Measurements from ENCODE around the gene RND2. TPM values are rescaled to one million over a fixed set of nuclear protein-coding genes. Genes with fewer than 3 reads are reported as not detected.
"Not testable (repeated sequence)": the region's sequence is repeated elsewhere in the genome, so short reads cannot be mapped to it uniquely, and the experiment has no call there.

Gene RND2
- total RNA-seq, 1 donor: 0.45 TPM

DNA sequence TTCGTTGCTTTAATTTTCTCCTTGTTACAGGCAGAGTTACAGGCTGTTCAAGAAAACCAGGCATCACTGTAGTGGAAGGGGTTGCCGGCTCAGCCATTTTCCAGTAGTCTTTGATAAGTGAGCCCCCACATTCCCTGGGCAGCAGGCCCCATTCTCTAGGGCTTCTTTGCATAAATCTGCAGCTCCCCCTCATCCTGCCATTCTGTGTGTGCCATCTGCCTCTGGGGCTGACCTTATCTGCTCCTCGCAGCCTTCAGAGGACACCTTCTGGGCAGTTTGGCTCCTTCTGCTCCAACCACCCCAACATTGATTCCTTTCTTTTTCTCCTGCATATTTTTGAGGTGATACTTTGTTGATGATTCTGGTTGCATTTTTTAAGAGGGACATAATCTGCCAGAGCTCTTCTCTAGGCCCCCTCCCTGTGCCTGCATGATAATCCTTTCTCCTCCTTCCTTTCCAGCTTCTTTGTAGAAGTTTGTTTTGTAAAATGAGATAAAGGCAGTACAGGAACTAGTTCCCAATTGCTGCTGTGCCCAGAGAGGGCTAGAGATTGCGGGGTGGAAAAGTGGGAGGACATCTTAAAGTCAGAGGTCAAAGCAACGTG, 17.1 kb downstream of the RND2 start:
- DNase-seq (ENCODE audit: low read depth): no peak
- TF ChIP-seq, protein P1, sequence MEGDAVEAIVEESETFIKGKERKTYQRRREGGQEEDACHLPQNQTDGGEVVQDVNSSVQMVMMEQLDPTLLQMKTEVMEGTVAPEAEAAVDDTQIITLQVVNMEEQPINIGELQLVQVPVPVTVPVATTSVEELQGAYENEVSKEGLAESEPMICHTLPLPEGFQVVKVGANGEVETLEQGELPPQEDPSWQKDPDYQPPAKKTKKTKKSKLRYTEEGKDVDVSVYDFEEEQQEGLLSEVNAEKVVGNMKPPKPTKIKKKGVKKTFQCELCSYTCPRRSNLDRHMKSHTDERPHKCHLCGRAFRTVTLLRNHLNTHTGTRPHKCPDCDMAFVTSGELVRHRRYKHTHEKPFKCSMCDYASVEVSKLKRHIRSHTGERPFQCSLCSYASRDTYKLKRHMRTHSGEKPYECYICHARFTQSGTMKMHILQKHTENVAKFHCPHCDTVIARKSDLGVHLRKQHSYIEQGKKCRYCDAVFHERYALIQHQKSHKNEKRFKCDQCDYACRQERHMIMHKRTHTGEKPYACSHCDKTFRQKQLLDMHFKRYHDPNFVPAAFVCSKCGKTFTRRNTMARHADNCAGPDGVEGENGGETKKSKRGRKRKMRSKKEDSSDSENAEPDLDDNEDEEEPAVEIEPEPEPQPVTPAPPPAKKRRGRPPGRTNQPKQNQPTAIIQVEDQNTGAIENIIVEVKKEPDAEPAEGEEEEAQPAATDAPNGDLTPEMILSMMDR (IDR thresholded peaks at IDR 0.05; ENCODE audit: insufficient read depth, low read length): no peak
- H3K4me3 ChIP-seq (ENCODE audit: low read depth, low read length): no peak overlapping the region

DNA sequence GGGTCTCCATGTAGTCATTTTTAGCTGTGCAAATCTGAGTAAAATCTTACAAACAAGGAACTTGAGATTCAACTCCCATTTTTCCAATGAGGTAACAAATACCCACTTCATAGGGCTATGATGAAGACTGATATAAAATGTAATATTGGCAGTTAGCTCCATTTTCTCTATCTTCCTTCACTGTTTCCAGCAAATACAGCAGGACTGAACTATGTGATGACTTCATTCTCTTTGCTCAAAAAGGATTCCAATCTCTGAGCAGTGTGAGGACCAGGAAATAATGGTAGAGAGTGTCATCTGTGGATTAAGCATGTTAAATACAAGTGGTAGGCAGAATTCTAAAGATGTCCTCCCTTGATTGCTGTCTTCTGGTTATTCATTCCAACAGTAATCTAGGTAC, 18.3 kb downstream of the RND2 start:
- peak; percentile 10 for DNase-seq (ENCODE audit: low read depth)
- H3K4me3 ChIP-seq (ENCODE audit: low read depth, low read length): no peak overlapping the region
- TF ChIP-seq, protein P1 (IDR thresholded peaks at IDR 0.05; ENCODE audit: insufficient read depth, low read length): no peak

DNA sequence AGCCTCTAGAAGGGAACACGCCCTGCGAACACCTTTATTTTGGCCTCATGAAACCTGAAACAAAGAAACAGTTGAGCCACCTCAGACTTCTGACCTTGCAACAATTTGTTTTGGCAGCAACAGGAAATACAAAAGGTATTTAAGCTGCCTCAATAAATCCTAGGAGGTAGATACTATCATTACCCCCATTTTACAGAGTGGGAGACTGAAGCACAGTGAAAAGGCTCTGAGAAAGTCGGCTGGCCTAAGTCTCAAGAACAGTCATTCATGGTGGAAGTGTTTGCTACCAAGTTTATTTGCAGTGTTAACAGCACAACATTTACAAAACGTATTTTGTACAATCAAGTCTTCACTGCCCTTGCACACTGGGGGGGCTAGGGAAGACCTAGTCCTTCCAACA, 19.0 kb downstream of the RND2 start:
- no peak for DNase-seq (ENCODE audit: low read depth)
- TF ChIP-seq, protein P1 (IDR thresholded peaks at IDR 0.05; ENCODE audit: insufficient read depth, low read length): no peak

DNA sequence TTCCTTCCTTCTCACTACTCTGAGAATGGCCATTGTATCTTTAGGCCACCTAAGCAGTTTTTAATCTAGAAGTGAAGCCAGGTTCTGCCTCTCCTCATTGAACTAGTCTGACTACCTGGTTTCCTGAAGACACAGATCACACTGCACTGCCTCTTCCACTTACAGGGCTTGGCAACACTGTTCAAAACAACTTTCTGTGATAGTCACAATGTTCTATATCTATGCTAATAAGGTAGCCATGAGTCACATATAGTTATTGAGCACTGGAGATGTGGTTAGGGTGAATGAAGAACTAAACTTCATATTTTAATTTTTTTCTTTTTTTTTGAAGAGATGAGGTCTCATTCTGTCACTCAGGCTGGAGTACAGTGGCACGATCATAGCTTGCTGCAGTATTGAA, 26.9 kb downstream of the RND2 start:
- TF ChIP-seq, protein P1 (IDR thresholded peaks at IDR 0.05; ENCODE audit: insufficient read depth, low read length): no peak
- no peak overlapping the region for H3K4me3 ChIP-seq (ENCODE audit: low read depth, low read length)
- no peak for DNase-seq (ENCODE audit: low read depth)

More for the DNA sequence above, 19.0 kb downstream of the RND2 start:
- no peak overlapping the region for H3K4me3 ChIP-seq (ENCODE audit: low read depth, low read length)

- not testable (repeated sequence) for H3K4me3 ChIP-seq (ENCODE audit: low read depth, low read length)
Measured at GRCh38 chr17:43053008-43053407, 28.0 kb downstream of the RND2 start.

DNA sequence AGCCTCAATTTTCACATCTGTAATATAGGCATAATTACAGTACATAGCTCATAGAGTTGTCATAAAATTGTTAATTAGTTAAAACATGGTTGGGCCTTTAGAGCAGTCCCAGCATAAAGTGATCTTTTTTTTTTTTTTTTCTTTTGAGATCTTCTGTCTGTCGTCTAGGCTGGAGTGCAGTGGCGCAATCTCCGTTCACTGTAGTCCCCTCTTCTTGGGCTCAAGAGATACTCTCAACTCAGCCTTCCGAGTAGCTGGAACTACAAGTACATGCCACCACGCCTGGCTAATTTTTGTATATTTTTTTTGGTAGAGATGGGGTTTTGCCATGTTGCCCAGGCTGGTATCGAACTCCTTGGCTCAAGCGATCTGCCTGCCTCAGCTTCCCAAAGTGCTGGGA, 31.0 kb downstream of the RND2 start:
- TF ChIP-seq, protein P1 (IDR thresholded peaks at IDR 0.05; ENCODE audit: insufficient read depth, low read length): no peak
- no peak for DNase-seq (ENCODE audit: low read depth)
- H3K4me3 ChIP-seq (ENCODE audit: low read depth, low read length): no peak overlapping the region

More at GRCh38 chr17:43053008-43053407, 28.0 kb downstream of the RND2 start:
- not testable (repeated sequence) for DNase-seq (ENCODE audit: low read depth)

DNA sequence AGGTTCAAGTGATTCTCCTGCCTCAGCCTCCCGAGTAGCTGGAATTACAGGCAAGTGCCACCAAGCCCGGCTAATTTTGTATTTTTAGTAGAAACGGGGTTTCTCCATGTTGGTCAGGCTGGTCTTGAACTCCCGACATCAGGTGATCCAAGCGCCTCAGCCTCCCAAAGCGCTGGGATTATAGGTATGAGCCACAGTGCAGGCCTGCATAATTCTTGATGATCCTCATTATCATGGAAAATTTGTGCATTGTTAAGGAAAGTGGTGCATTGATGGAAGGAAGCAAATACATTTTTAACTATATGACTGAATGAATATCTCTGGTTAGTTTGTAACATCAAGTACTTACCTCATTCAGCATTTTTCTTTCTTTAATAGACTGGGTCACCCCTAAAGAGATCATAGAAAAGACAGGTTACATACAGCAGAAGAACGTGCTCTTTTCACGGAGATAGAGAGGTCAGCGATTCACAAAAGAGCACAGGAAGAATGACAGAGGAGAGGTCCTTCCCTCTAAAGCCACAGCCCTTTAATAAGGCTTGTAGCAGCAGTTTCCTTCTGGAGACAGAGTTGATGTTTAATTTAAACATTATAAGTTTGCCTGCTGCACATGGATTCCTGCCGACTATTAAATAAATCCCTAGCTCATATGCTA, 38.1 kb downstream of the RND2 start:
- TF ChIP-seq, protein P1 (IDR thresholded peaks at IDR 0.05; ENCODE audit: insufficient read depth, low read length): no peak
- no peak for DNase-seq (ENCODE audit: low read depth)

More for the DNA sequence above, 38.1 kb downstream of the RND2 start:
- no peak overlapping the region for H3K4me3 ChIP-seq (ENCODE audit: low read depth, low read length)
